K562 (cell line): ENCODE measurements around the gene A1BG. TPM values are rescaled to one million over a fixed set of nuclear protein-coding genes. Genes with fewer than 3 reads are reported as not detected.

Experiments
- HLTF ChIP-seq: fragments of 450-650 bp; IDR thresholded peaks from 2 replicates; pipeline ENCODE4 v1.6.1; 2016
- HNRNPL ChIP-seq: fragments of 200-400 bp; formaldehyde crosslinking; IDR thresholded peaks from 2 replicates; pipeline ENCODE4 v1.6.1; 2017; ENCODE audit warnings: low read depth, mild to moderate bottlenecking, low read length
- MAX ChIP-seq: sonication (generic); formaldehyde crosslinking; IDR thresholded peaks from 2 replicates; pipeline ENCODE4 v1.9.0; 2022; ENCODE audit warnings: mild to moderate bottlenecking, missing genetic modification reagents
- RBM34 ChIP-seq: fragments of 200-400 bp; formaldehyde crosslinking; IDR thresholded peaks from 2 replicates; pipeline ENCODE4 v1.6.1; 2018; ENCODE audit warnings: low read length, borderline replicate concordance; ENCODE audit not compliant: insufficient read depth
- SIN3B ChIP-seq: fragments of 450-650 bp; IDR thresholded peaks from 2 replicates; pipeline ENCODE4 v1.6.1; 2017; ENCODE audit warnings: low read depth, mild to moderate bottlenecking, moderate library complexity
- SRSF1 ChIP-seq: fragments of 200-400 bp; formaldehyde crosslinking; IDR thresholded peaks from 2 replicates; pipeline ENCODE4 v1.6.1; 2017; ENCODE audit warnings: mild to moderate bottlenecking, low read depth, low read length, moderate library complexity
- THRB ChIP-seq: fragments of 450-650 bp; formaldehyde crosslinking; conservative IDR thresholded peaks from 2 replicates; pipeline ENCODE4 v1.4.0; 2022; ENCODE audit warnings: mild to moderate bottlenecking, missing genetic modification characterization
- ZBTB40 ChIP-seq, 2 experiments: fragments of 450-650 bp in 1 of 2; sonication (generic) in 1 of 2; formaldehyde crosslinking in 1 of 2; IDR thresholded peaks; 2 replicates each; pipeline versions ENCODE4 v1.7.1 to v1.9.0; 2016 to 2022; ENCODE audit warnings: inconsistent platforms in 1 of 2, mild to moderate bottlenecking in 1 of 2, missing genetic modification reagents in 1 of 2
- ZNF395 ChIP-seq: fragments of 200-800 bp; sonication (Bioruptor generic); IDR thresholded peaks from 2 replicates; pipeline ENCODE4 v1.6.1; 2017; ENCODE audit warnings: missing genetic modification characterization, missing compliant biosample characterization
- polyA plus RNA-seq, 8 experiments: library from polyadenylated mRNA; depleted of rRNA in 4 of 8; stranded (reverse) in 5 of 8; unstranded in 3 of 8; fragments of >200 nt; fragmentation: Nextera tagmentation in 2 of 8; fragmentation: Illumina TruSeq in 1 of 8; extraction: Ambion mirVana in 2 of 8; extraction: Trizol in 1 of 8; gene quantifications; 2 replicates each; pipeline versions ENCODE4 v1.2.1 to v1.2.3, GENCODE V29; 2011 to 2014; ENCODE audit warnings: inconsistent platforms in 1 of 8, missing spikeins in 1 of 8
- total RNA-seq, 7 experiments: library from RNA; depleted of rRNA in 6 of 7; stranded (reverse); fragments of >200 nt in 6 of 7; fragmentation: Illumina TruSeq in 2 of 7; extraction: Trizol in 2 of 7; gene quantifications; 2 replicates each; pipeline versions ENCODE4 v1.2.1 to v1.2.3, GENCODE V29; 2011 to 2021; ENCODE audit warnings: low replicate concordance in 1 of 7

A1BG gene
- total and polyA plus RNA-seq, 9 of the 15 experiments (the other 6 are each of a cell fraction or from before 2014, with no cell fraction given): 0.10 to 19.8 (median 2.6) TPM

GRCh38 chr19:58305065-58305931, 48.0 kb downstream of the A1BG start, which contains the start of gene ERVK3-1 (continued):
- TF ChIP-seq ZNF395: peak; percentile 96
- TF ChIP-seq SIN3B: peak; percentile 83
- TF ChIP-seq SRSF1: no peak
- TF ChIP-seq MAX (CRISPR knock-in tag): peak; percentile 83
- TF ChIP-seq THRB (CRISPR knock-in tag): peak; percentile 79; the same call in 1 of the 2 replicates
- TF ChIP-seq RBM34: no peak
- TF ChIP-seq HLTF: peak; percentile 80
- peak; percentile 98 for TF ChIP-seq ZBTB40 (IDR thresholded peaks at IDR 0.05)
- no peak for TF ChIP-seq ZBTB40 (CRISPR knock-in tag; IDR thresholded peaks at IDR 0.05)
- TF ChIP-seq HNRNPL: no peak
